RKO (cell line): ENCODE measurements around the gene HES5.
"Not testable (repeated sequence)": the region's sequence is repeated elsewhere in the genome, so short reads cannot be mapped to it uniquely, and the experiment has no call there.

Source experiments
- DNase-seq: peaks from one replicate; pipeline ENCODE4 v3.0.0-alpha.2; 2016; ENCODE audit warnings: low spot score

Gene HES5

GRCh38 chr1:2560299-2561073, 30.4 kb upstream of the HES5 start:
- DNase-seq = no peak

GRCh38 chr1:2559509-2560298, 29.6 kb upstream of the HES5 start:
- DNase-seq = no peak

GRCh38 chr1:2558861-2559260, 28.8 kb upstream of the HES5 start:
- DNase-seq = no peak

- DNase-seq = no peak
These were observed 28.4 kb upstream of the HES5 start for GRCh38 chr1:2558420-2558819.

- no peak for DNase-seq
These were observed 27.7 kb upstream of the HES5 start for GRCh38 chr1:2557482-2558400.

GRCh38 chr1:2556678-2557481, 26.8 kb upstream of the HES5 start:
- peak; percentile 24 for DNase-seq

GRCh38 chr1:2556277-2556677, 26.2 kb upstream of the HES5 start, which contains the start of gene TNFRSF14:
TSS of gene TNFRSF14 (plus strand) at chr1:2556371. CDS start at chr1:2556665, 294 bp downstream.
- DNase-seq = peak; percentile 48

- peak; percentile 64 for DNase-seq
These were observed 25.7 kb upstream of the HES5 start for GRCh38 chr1:2555634-2556276.

GRCh38 chr1:2554621-2555387, 24.7 kb upstream of the HES5 start:
- DNase-seq = no peak

GRCh38 chr1:2553871-2554620, 24.0 kb upstream of the HES5 start:
- no peak for DNase-seq

- DNase-seq = not testable (repeated sequence)
These were observed 23.0 kb upstream of the HES5 start for GRCh38 chr1:2553076-2553475.

- no peak for DNase-seq
These were observed 22.1 kb upstream of the HES5 start for GRCh38 chr1:2552189-2552588.

- DNase-seq = not testable (repeated sequence)
These were observed 21.5 kb upstream of the HES5 start for GRCh38 chr1:2551544-2551943.

- DNase-seq = not testable (repeated sequence)
These were observed 20.3 kb upstream of the HES5 start for GRCh38 chr1:2550309-2550861.

- DNase-seq = not testable (repeated sequence)
These were observed 19.4 kb upstream of the HES5 start for GRCh38 chr1:2549367-2550029.

GRCh38 chr1:2548068-2548589, 18.1 kb upstream of the HES5 start:
- peak; percentile 79 for DNase-seq

- peak; percentile 53 for DNase-seq
These were observed 17.4 kb upstream of the HES5 start for GRCh38 chr1:2547210-2548067.
